ENCODE measurements around the gene SCAMP5. TPM values are rescaled to one million over a fixed set of nuclear protein-coding genes. Genes with fewer than 3 reads are reported as not detected.
A peak's percentile ranks its signal among the peaks of the same experiment; 100 is the strongest.

Gene SCAMP5
- total RNA-seq, 2 donors from 2014 or later, result 21.9 to 33.5 TPM

GRCh38 chr15:74983725-74984231, 11.6 kb upstream of the SCAMP5 start:
- 71 to 74% methylated on average over 2 to 4 of the region's 4 CpGs for WGBS, 2 experiments (ENCODE audit: insufficient coverage in 1 of 2, insufficient read length in 1 of 2)
- Mint-ChIP-seq H3K27ac (no peak overlapping the region), H3K4me3 (no peak overlapping the region), H3K9me3 (no peaks in the 10 kb centered on the region), H3K27me3 (ENCODE audit: insufficient read depth) (peaks cover 12% of the 10 kb centered on the region), H3K4me1 (no peaks in the 10 kb centered on the region), H3K36me3 (ENCODE audit: low read depth) (no peaks in the 10 kb centered on the region)
- no peaks in the 10 kb centered on the region for H3K27me3 ChIP-seq (ENCODE audit: control insufficient read depth, insufficient read depth, low read length, poor library complexity, severe bottlenecking)
- H3K27ac ChIP-seq (ENCODE audit: low read depth, low read length), result no peak overlapping the region
- no peak for TF ChIP-seq CTCF (conservative IDR thresholded peaks at IDR 0.05)
- no peaks in the 10 kb centered on the region for H3K36me3 ChIP-seq (ENCODE audit: control insufficient read depth, insufficient read depth, low read length)
- H3K4me3 ChIP-seq (ENCODE audit: low read length), result no peak overlapping the region
- DNase-seq, result no peak
- H3K4me1 ChIP-seq (ENCODE audit: control insufficient read depth, insufficient read depth, low read length), result no peaks in the 10 kb centered on the region
- no peak overlapping the region for H3K9ac ChIP-seq (ENCODE audit: extremely low read depth, low read length, poor library complexity, severe bottlenecking)
- H3K9me3 ChIP-seq (ENCODE audit: control insufficient read depth, low read length), result no peaks in the 10 kb centered on the region

- Mint-ChIP-seq H3K27me3 (ENCODE audit: insufficient read depth) (peaks cover 26% of the 10 kb centered on the region), H3K9me3 (no peaks in the 10 kb centered on the region), H3K36me3 (ENCODE audit: low read depth) (no peaks in the 10 kb centered on the region), H3K4me1 (no peaks in the 10 kb centered on the region), H3K27ac (no peak overlapping the region), H3K4me3 (no peak overlapping the region)
- Histone ChIP-seq H3K9me3 (ENCODE audit: control insufficient read depth, low read length) (no peaks in the 10 kb centered on the region), H3K9ac (ENCODE audit: extremely low read depth, low read length, poor library complexity, severe bottlenecking) (no peak overlapping the region), H3K4me1 (ENCODE audit: control insufficient read depth, insufficient read depth, low read length) (no peaks in the 10 kb centered on the region), H3K27me3 (ENCODE audit: control insufficient read depth, insufficient read depth, low read length, poor library complexity, severe bottlenecking) (peaks cover 8% of the 10 kb centered on the region), H3K4me3 (ENCODE audit: low read length) (no peak overlapping the region), H3K27ac (ENCODE audit: low read depth, low read length) (no peak overlapping the region), H3K36me3 (ENCODE audit: control insufficient read depth, insufficient read depth, low read length) (no peaks in the 10 kb centered on the region)
- TF ChIP-seq CTCF (conservative IDR thresholded peaks at IDR 0.05), result peak; percentile 89
- WGBS, 2 experiments (ENCODE audit: insufficient coverage in 1 of 2, insufficient read length in 1 of 2), result 62 to 67% methylated on average over 3 of the region's 4 CpGs
- peak; percentile 85 for DNase-seq
These were observed 7.2 kb upstream of the SCAMP5 start for GRCh38 chr15:74988007-74988800.

- DNase-seq, result no peak
- Mint-ChIP-seq H3K27me3 (ENCODE audit: insufficient read depth) (peaks cover 22% of the 10 kb centered on the region), H3K36me3 (ENCODE audit: low read depth) (no peaks in the 10 kb centered on the region), H3K4me3 (no peak overlapping the region), H3K9me3 (no peaks in the 10 kb centered on the region), H3K27ac (no peak overlapping the region), H3K4me1 (no peaks in the 10 kb centered on the region)
- H3K27me3 ChIP-seq (ENCODE audit: control insufficient read depth, insufficient read depth, low read length, poor library complexity, severe bottlenecking), result peaks cover 8% of the 10 kb centered on the region
- no peak overlapping the region for H3K27ac ChIP-seq (ENCODE audit: low read depth, low read length)
- H3K9ac ChIP-seq (ENCODE audit: extremely low read depth, low read length, poor library complexity, severe bottlenecking), result no peak overlapping the region
- no peak overlapping the region for H3K4me3 ChIP-seq (ENCODE audit: low read length)
- H3K9me3 ChIP-seq (ENCODE audit: control insufficient read depth, low read length), result no peaks in the 10 kb centered on the region
- no peaks in the 10 kb centered on the region for H3K4me1 ChIP-seq (ENCODE audit: control insufficient read depth, insufficient read depth, low read length)
- TF ChIP-seq CTCF (conservative IDR thresholded peaks at IDR 0.05), result no peak
- H3K36me3 ChIP-seq (ENCODE audit: control insufficient read depth, insufficient read depth, low read length), result no peaks in the 10 kb centered on the region
These were observed 5.8 kb upstream of the SCAMP5 start for GRCh38 chr15:74989527-74989926.

Measured in endodermal cell (in vitro differentiated cells).